Loucy (cell line): ENCODE data around the gene LRRC57.

Experiments used
- EZH2phosphoT487 ChIP-seq: fragments of 200-600 bp; IDR thresholded peaks from 2 replicates; pipeline ENCODE4 v1.6.1; 2018; ENCODE audit warnings: antibody characterized with exemption, mild to moderate bottlenecking, moderate library complexity, borderline replicate concordance
- TF ChIP-seq, protein P1 (sequence below): fragments of 200-600 bp; sonication (generic); conservative IDR thresholded peaks from 2 replicates; pipeline ENCODE4 v1.5.1; 2014; ENCODE audit warnings: mild to moderate bottlenecking, antibody characterized with exemption, low read length

DNA sequence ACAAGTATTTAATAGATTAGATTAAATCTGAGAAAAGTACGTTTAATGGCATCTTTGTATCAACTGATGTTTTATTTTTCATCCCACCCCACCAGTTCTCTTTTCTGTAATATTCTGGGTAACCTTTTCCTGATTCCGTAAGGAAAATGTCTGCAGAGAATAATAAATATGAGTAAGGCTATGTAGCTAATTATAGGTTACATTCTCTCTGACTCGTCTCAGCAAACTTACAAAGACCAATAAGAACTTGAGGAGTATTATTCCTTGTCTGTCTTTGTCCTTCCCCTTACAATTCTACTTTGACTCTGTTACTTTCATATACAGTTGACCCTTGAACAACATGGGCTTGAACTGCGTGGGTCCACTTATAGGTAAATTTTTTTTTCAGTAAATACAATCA, 41.1 kb downstream of the LRRC57 start:
- TF ChIP-seq, protein P1, sequence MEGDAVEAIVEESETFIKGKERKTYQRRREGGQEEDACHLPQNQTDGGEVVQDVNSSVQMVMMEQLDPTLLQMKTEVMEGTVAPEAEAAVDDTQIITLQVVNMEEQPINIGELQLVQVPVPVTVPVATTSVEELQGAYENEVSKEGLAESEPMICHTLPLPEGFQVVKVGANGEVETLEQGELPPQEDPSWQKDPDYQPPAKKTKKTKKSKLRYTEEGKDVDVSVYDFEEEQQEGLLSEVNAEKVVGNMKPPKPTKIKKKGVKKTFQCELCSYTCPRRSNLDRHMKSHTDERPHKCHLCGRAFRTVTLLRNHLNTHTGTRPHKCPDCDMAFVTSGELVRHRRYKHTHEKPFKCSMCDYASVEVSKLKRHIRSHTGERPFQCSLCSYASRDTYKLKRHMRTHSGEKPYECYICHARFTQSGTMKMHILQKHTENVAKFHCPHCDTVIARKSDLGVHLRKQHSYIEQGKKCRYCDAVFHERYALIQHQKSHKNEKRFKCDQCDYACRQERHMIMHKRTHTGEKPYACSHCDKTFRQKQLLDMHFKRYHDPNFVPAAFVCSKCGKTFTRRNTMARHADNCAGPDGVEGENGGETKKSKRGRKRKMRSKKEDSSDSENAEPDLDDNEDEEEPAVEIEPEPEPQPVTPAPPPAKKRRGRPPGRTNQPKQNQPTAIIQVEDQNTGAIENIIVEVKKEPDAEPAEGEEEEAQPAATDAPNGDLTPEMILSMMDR: no peak
- TF ChIP-seq EZH2phosphoT487: no peak
